Measurements from ENCODE around the gene ATP8B3.

Gene ATP8B3

GRCh38 chr19:1734321-1734966 is 77.6 kb downstream of the ATP8B3 start:
- DNase-seq = no peak
